Left forelimb (tissue), 1 donor: ENCODE results near the gene FAM124A.

Source experiments
- DNase-seq: peaks from one replicate; pipeline ENCODE4 v3.0.0-alpha.2; 2018; ENCODE audit warnings: low spot score

FAM124A gene

DNA sequence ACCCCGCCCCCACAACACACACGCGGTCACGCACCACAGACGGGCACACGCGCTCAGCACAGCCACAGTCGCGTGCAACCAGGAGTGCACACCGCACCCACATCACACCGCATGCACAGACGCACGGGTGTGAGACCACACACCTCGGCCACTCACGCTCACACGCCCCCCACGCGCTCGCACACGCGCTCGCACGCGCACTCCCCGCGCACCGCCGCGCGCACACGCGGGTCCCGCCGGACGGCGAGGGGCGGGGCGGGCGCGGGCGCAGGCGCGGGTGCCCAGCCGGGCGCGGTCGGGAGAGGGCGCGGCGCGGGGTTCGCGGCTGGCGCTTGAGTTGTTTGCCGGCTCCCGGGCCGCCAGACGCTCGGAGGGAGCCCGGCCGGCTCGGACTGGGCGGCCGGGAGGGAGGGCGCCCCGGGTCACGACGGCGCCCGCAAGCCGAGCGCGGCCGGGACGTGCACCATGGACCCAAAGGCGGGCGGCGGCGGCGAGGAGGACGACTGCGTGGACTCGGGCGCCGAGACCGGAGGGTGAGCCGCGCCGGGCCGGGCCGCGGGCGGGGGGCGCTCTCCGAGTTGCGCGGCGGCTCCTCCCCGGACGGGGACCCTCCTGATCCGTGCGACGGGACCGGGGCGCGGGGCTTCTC, at the start of gene FAM124A:
TSS of gene FAM124A (plus strand) at position 362 of the 649 bp plus-strand sequence. CDS start at position 466, 104 bp downstream.
- DNase-seq: peak; percentile 71

- no peak for DNase-seq
Observed at GRCh38 chr13:51175021-51175420, 47.2 kb upstream of the FAM124A start.

DNA sequence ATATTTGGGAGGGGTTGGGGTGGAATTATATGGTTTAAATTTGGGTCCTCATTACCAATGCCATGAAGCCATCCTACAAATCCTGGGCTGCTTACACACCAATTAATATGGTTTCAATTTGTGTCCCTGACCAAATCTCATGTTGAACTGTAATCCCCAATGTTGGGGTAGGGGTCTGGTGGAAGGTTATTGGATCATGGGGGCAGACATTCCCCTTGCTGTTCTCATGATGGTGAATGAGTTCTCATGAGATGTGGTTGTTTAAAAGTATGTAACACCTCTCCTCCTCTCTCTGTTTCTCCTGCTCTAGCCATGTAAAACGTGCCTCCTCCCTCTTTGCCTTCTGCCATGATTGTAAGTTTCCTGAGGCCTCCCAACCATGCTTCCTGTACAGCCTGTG, 46.6 kb upstream of the FAM124A start:
- no peak for DNase-seq

DNA sequence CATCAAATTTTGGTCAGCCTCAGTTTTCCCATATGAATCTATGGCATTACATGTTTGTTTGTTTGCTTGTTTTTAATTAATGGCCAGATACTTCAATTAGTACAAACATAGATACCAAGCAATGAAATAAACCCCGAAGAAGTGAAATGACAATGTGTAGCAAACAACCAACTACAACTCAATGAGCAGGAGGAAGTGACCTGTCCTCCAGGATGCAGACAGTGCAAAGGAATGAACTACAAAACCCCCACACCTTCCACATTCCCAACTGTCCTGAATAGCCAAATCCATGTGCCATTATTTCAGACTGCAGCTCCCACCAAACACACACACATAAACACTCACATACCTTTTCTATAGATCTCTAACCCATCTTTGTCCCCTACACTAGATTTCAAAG, 45.0 kb upstream of the FAM124A start:
- DNase-seq: no peak

- DNase-seq: no peak
Observed at GRCh38 chr13:51178456-51179074, 43.6 kb upstream of the FAM124A start.

GRCh38 chr13:51179432-51179971, 42.7 kb upstream of the FAM124A start:
- no peak for DNase-seq

GRCh38 chr13:51180853-51181511, 41.2 kb upstream of the FAM124A start:
- DNase-seq: no peak

DNA sequence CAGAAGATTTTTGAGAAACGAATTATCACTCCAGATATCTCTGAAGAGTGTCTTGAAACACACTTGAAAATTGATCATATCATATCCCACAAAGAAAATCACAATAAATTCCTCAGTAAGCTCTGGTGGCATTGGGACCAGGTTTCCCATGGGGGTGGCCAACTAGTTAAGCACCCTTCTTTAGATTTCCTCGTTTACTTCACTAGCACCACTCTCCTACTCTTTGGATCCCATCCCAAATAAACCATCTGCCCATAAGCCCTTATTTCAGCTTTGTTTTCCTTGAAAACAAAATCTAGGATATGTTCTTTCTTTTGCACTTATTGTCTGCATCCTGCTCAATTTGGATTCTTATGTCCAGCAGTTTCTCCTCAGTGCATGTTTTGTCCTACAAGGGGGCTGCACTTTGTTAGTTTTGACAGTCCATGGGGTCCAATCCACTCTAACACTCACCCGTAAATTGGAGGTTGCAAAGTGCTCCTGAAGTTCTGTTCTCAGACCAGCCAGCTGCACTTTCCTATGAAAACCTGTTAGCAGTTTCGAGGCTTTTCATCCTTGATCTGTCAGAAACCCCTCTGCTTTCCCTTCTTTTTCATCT, 40.3 kb upstream of the FAM124A start:
- no peak for DNase-seq

GRCh38 chr13:51191743-51192142, 30.5 kb upstream of the FAM124A start:
- no peak for DNase-seq

DNA sequence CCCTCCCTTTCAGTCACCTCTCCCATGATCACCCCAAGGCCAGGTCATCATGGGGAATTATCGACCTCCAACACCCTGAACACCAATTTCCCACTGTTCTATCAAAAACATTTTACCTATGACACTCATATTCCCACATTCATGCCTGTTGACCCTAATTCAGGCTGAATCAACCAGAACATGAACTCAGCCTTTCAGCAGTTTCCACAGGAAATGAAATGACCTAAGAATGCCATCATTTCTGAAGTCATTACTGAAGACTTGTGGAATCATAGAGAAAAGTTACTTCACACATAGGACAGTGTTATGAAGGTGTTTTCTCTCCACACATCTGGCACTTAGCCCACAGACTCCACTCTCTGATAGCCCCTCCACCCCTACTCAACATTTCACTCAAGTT, 29.9 kb upstream of the FAM124A start:
- DNase-seq: no peak

DNA sequence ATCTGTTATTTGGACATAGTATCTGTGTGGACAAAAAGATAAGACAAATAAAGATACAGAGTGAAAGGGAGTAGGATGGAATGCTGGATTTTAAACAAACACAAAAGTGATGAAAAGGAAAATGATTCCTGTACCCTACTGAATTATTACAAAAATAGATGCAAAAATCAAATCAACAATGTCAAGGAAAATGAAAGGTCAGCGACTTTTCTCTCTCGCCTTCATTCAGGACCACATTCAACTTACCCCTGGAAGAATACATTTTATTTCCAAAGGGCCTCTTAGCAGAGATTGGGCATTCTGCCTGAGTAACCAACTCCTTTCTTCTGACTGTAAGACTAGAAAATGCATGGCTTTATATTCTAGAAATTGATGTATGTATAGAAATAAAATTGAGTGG, 28.8 kb upstream of the FAM124A start:
- no peak for DNase-seq

DNA sequence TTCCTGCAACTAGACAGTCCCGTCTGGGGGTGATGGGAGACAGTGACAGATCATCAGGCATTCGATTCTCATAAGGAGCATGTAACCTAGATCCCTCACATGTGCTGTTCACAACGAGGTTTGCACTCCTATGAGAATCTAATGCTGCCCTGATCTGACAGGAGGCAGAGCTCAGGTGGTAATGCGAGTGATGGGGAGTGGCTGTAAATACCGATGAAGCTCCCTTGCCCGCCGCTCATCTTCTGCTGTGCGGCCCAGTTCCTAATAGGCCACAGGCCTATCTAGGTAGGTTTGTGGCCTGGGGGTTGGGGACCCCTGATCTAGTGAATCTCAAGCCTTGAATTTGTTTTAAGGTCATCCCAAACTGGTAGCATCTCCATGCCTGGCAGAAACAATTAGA, 27.3 kb upstream of the FAM124A start:
- no peak for DNase-seq

- DNase-seq: no peak
Observed at GRCh38 chr13:51201886-51202285, 20.3 kb upstream of the FAM124A start.

DNA sequence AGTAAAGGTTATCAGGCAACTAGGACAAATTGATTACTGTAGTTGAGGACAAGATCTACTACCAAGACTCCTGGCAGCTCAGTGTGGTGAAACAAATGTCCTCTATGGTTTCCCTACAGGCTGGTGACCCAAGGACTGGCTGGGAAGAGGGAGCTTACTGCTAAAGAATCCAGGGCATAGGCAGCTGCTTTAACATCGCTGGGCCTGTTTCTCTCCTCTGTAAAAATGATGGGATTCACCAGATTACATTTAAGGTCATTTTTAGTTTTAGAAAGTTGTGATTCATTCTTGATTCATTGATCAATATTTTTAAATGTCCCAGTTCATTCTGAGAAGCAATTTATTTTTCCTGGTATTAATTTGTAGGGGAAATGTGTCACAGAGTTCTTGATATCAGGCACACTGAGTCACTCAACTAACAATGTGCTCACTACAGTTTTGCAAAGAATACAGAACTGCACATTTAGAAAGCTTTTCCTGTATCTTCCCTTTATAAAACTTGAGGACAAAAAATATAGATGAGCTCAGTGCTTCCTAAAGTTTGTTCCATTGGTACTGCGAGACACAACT, 19.6 kb upstream of the FAM124A start:
- no peak for DNase-seq

GRCh38 chr13:51206584-51206983, 15.6 kb upstream of the FAM124A start:
- DNase-seq: no peak

DNA sequence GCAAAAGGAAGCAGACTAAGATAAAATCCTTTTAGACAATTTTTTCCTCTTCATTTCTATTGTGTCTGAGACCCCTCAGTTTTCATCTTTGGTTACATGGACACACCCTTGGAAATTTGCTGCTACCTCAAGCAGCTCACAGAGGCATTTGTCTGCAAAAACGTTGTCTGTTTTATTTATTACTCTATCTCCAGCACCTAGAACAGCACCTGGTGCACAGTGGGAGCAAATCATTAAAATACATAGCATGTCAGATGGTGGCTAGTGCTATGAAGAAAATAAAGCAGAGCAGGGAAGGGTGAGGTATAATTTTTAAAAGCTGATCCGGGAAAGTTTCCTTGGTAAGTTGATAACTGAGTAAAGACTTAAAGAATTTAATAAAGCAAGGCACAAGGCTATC, 14.3 kb upstream of the FAM124A start:
- DNase-seq: no peak

GRCh38 chr13:51208716-51209115, 13.5 kb upstream of the FAM124A start:
- DNase-seq: no peak

DNA sequence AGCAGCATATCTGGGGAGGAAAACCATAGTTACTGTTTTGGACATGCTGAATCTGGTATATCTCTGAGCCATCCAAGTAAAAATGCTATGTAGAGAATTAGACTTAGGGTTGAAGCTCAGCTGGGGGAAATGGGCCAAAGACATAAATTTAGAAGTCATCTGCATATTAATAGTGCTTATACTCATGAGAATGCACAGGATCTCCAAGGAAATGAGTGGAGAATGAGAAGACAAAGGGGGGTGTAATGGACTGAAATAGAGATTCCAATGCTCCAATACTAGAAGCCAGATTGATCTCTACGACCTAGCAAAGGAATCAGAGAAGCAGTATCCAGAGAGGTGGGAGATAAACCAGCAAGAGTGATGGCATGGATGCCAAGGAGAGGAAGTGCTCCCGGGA, 10.3 kb upstream of the FAM124A start:
- no peak for DNase-seq

GRCh38 chr13:51212758-51213157, 9.4 kb upstream of the FAM124A start:
- no peak for DNase-seq

DNA sequence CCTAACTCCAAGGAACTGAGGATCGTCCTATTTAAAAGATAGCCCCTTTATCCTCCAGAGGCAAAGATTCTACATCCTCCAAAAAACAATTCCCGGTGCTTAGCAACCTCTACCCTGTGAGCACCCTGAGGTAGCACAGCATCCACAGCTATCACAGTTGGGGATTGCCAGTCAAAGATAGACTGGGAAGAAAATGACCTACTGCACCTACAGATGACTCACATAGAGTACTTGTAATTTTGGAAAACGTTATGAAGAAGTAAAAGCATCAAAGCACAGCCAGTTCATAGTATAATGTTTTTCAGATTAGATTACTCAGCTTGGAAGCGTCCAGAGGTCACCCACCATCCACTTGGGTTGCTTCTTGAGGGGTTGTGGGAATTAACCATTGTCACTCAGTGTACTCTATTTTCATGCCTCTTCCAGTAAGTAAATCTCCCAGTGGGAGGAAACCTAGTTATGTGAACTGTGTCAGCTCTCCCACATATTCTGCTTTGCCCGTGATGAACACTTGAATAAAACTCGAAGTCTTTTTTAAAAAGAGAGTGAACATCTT, 8.9 kb upstream of the FAM124A start:
- no peak for DNase-seq

- DNase-seq: no peak
Observed at GRCh38 chr13:51218626-51219025, 3.6 kb upstream of the FAM124A start.

DNA sequence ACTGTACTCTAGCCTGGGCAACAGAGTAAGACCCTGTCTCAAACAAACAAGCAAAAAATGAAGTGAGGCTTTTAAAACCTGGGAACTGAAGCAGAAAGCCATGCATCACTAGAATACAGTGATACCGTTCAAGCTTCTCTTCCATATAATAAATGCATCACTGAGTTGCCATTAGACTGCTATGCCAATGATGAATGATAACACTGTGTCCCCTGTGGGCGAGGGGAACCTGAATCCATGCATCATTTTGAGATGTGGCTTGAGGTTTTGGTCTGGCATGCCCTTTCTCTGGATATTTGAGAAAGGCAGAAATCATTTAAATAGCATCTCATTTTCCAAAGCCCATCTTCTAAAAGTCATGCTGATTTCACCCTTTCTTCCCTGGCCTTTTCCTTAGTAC, 1.5 kb upstream of the FAM124A start:
- no peak for DNase-seq
